ENCODE measurements around the gene GPBAR1. TPM values are rescaled to one million over a fixed set of nuclear protein-coding genes. Genes with fewer than 3 reads are reported as not detected.

Gene GPBAR1
- total RNA-seq, 1 experiment from 2014 or later: 0.20 TPM

DNA sequence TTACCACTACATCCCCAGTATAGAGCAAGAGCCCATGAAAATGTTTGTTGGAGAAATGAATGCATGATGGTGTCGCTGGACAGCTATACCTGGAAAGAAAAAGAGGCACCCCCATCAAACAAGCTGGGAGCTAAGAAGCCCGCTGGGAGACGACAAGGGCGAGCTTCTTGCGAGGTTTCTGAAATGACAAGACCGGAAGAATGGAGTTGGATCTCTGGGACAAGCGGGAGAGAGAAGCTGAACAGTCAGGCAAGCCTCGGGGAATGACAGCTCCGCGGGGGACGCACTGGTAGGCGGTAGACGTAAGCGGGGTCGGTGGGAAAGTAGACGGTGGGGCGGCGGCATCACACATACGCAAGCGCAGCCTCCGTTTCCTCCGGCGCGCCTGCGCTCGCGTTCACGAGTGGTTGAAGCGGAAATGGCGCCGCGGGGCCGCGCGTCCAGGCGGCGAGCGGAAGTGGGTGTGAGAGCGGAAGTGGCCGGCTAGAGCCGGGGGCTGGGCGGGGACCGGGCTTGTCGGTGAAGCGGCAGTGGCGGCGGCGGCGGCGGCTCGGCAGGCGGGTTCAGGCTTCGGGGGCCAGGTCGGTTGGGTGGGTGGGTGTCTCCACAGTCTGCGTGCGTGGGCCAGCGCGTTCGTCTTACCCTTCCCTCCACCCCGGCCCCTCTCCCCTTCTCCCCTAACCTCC, 44.0 kb upstream of the GPBAR1 start, which contains the start of gene ARPC2 (continued):
- TF ChIP-seq CBFB (CRISPR knock-in tag; IDR thresholded peaks at IDR 0.05; ENCODE audit: low read depth) (0 out of 2 replicates have a peak, but pooled peaks have one; percentile 73), TP53 (CRISPR knock-in tag; IDR thresholded peaks at IDR 0.05) (no peak), TCF7 (CRISPR knock-in tag; IDR thresholded peaks at IDR 0.05; ENCODE audit: low read depth) (no peak), CREB1 (CRISPR knock-in tag; IDR thresholded peaks at IDR 0.05) (no peak), ZNF121 (CRISPR knock-in tag; IDR thresholded peaks at IDR 0.05) (no peak), ZMAT4 (CRISPR knock-in tag; IDR thresholded peaks at IDR 0.05) (no peak), MAX (CRISPR knock-in tag; IDR thresholded peaks at IDR 0.05) (peak; percentile 60), FOXP1 (CRISPR knock-in tag; IDR thresholded peaks at IDR 0.05; ENCODE audit: borderline replicate concordance) (peak; percentile 20; the same call in 1 of the 2 replicates), STAT6 (CRISPR knock-in tag; conservative IDR thresholded peaks at IDR 0.05; ENCODE audit: low read depth) (no peak), NFATC4 (CRISPR knock-in tag; IDR thresholded peaks at IDR 0.05) (no peak), FOXP4 (CRISPR knock-in tag; IDR thresholded peaks at IDR 0.05) (peak; percentile 69; the same call in 1 of the 2 replicates), RELA (CRISPR knock-in tag; IDR thresholded peaks at IDR 0.05; ENCODE audit: borderline replicate concordance) (no peak), TEAD4 (CRISPR knock-in tag; IDR thresholded peaks at IDR 0.05) (no peak), OVOL2 (CRISPR knock-in tag; IDR thresholded peaks at IDR 0.05; ENCODE audit: borderline replicate concordance) (no peak), ZNF219 (CRISPR knock-in tag; IDR thresholded peaks at IDR 0.05; ENCODE audit: borderline replicate concordance) (peak; percentile 70; the same call in 1 of the 2 replicates), RORB (CRISPR knock-in tag; IDR thresholded peaks at IDR 0.05) (no peak), USF2 (CRISPR knock-in tag; IDR thresholded peaks at IDR 0.05) (no peak)
- TF ChIP-seq, protein P1, sequence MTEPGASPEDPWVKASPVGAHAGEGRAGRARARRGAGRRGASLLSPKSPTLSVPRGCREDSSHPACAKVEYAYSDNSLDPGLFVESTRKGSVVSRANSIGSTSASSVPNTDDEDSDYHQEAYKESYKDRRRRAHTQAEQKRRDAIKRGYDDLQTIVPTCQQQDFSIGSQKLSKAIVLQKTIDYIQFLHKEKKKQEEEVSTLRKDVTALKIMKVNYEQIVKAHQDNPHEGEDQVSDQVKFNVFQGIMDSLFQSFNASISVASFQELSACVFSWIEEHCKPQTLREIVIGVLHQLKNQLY (CRISPR knock-in tag; IDR thresholded peaks at IDR 0.05): no peak
- TF ChIP-seq, protein P2, sequence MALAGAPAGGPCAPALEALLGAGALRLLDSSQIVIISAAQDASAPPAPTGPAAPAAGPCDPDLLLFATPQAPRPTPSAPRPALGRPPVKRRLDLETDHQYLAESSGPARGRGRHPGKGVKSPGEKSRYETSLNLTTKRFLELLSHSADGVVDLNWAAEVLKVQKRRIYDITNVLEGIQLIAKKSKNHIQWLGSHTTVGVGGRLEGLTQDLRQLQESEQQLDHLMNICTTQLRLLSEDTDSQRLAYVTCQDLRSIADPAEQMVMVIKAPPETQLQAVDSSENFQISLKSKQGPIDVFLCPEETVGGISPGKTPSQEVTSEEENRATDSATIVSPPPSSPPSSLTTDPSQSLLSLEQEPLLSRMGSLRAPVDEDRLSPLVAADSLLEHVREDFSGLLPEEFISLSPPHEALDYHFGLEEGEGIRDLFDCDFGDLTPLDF (CRISPR knock-in tag; IDR thresholded peaks at IDR 0.05): peak; percentile 53; the same call in 1 of the 2 replicates
- TF ChIP-seq, protein P3, sequence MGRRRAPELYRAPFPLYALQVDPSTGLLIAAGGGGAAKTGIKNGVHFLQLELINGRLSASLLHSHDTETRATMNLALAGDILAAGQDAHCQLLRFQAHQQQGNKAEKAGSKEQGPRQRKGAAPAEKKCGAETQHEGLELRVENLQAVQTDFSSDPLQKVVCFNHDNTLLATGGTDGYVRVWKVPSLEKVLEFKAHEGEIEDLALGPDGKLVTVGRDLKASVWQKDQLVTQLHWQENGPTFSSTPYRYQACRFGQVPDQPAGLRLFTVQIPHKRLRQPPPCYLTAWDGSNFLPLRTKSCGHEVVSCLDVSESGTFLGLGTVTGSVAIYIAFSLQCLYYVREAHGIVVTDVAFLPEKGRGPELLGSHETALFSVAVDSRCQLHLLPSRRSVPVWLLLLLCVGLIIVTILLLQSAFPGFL (CRISPR knock-in tag; IDR thresholded peaks at IDR 0.05; ENCODE audit: borderline replicate concordance): no peak
- TF ChIP-seq, protein P4, sequence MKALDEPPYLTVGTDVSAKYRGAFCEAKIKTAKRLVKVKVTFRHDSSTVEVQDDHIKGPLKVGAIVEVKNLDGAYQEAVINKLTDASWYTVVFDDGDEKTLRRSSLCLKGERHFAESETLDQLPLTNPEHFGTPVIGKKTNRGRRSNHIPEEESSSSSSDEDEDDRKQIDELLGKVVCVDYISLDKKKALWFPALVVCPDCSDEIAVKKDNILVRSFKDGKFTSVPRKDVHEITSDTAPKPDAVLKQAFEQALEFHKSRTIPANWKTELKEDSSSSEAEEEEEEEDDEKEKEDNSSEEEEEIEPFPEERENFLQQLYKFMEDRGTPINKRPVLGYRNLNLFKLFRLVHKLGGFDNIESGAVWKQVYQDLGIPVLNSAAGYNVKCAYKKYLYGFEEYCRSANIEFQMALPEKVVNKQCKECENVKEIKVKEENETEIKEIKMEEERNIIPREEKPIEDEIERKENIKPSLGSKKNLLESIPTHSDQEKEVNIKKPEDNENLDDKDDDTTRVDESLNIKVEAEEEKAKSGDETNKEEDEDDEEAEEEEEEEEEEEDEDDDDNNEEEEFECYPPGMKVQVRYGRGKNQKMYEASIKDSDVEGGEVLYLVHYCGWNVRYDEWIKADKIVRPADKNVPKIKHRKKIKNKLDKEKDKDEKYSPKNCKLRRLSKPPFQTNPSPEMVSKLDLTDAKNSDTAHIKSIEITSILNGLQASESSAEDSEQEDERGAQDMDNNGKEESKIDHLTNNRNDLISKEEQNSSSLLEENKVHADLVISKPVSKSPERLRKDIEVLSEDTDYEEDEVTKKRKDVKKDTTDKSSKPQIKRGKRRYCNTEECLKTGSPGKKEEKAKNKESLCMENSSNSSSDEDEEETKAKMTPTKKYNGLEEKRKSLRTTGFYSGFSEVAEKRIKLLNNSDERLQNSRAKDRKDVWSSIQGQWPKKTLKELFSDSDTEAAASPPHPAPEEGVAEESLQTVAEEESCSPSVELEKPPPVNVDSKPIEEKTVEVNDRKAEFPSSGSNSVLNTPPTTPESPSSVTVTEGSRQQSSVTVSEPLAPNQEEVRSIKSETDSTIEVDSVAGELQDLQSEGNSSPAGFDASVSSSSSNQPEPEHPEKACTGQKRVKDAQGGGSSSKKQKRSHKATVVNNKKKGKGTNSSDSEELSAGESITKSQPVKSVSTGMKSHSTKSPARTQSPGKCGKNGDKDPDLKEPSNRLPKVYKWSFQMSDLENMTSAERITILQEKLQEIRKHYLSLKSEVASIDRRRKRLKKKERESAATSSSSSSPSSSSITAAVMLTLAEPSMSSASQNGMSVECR (CRISPR knock-in tag; IDR thresholded peaks at IDR 0.05; ENCODE audit: borderline replicate concordance): 0 out of 2 replicates have a peak, but pooled peaks have one; percentile 26
